ENCODE results near the gene TSPEAR.
"Not testable (repeated sequence)": the region's sequence is repeated elsewhere in the genome, so short reads cannot be mapped to it uniquely, and the experiment has no call there.

TSPEAR gene

DNA sequence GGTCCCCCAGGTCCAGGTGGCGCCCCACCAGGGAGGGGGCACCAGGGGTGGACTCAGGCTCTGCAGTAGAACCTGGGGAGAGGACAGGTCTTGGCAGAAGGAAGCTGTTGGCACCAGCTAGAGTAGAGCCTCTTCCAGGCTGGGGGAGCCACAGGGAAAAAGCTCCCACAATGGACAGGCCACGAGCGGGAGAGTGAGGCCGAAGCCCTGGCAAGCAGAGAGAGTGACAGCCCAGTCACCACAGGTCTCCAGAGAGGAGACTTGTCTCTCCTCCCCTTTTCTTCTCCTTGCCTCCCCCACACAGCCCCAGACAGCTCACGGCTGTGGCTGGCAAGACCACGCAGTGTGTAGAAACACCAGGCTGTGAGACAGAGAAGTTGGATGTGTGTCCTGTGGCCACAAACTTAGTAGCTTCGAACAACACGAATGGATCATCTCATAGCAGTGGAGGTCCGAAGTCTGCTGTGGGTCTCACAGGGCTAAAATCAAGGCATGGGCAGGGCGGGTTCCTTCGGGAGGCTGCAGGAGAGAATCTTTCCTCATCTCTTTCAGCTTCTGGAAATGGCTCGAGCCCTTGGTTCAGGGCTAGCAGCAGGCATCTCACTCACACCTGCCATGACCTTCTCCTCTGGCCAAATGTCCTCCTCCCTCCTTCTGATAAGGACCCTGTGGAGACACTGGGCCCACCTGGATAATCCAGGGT lies 60.2 kb downstream of the TSPEAR start:
- DNase-seq (ENCODE audit: low spot score) = no peak

DNA sequence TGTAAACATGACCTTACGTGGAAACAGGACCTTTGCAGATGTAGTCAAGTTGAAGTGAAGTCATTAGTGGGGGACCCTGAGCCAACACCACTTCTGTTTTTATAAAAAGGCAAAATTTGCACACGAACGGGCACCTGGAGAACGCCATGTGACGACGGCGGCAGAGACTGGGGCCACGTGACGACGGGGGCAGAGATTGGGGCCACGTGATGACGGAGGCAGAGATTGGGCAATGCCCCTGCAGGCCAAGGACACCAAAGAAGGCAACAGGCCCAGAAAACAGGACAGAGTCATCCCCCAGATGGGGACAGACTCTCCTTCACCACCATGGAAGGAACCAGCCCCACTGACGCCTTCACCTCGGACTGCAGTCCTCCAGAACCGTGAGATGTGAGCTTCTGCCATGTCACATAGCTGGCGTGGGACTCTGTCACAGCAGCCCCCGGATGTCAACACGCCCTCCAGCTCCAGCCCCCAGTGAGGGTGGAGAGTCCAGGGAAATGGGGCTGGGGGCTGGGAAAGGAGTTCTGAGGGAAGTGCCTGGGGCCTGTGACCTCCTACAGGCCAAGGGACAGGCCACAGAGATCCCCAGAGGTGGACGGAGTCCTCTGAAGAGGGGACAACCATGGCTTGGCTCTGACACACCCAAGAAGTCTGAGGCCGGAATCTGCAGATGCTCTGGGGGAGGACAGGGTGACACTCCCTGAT lies 61.0 kb downstream of the TSPEAR start:
- no peak for DNase-seq (ENCODE audit: low spot score)

DNA sequence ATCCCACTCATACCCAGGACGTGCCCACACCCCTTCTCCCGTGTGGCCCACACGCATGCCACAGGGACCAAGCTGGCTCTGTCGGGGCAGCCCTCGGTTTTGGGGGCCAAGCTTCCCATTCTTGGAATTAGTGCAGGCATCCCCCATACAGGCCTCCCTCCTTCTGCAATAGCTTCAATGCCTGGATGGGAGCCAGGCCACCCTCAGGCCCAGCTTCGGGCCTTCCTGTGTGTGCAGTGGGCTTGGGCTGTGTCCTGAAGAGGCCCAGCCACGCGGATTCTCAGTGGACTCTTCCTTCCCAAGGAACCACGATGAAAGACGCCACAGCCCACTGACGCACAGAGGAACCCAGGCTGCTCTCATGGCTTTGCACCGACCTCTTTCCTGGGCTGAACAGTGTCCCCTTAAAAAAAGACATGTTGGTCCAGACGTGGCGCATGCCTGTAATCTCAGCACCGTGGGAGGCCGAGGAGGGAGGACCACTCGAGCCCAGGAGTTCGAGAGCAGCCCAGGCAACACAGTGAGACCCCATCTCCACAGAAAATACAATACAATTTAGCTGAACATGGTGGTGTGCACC lies 61.8 kb downstream of the TSPEAR start:
- DNase-seq (ENCODE audit: low spot score) = no peak

DNA sequence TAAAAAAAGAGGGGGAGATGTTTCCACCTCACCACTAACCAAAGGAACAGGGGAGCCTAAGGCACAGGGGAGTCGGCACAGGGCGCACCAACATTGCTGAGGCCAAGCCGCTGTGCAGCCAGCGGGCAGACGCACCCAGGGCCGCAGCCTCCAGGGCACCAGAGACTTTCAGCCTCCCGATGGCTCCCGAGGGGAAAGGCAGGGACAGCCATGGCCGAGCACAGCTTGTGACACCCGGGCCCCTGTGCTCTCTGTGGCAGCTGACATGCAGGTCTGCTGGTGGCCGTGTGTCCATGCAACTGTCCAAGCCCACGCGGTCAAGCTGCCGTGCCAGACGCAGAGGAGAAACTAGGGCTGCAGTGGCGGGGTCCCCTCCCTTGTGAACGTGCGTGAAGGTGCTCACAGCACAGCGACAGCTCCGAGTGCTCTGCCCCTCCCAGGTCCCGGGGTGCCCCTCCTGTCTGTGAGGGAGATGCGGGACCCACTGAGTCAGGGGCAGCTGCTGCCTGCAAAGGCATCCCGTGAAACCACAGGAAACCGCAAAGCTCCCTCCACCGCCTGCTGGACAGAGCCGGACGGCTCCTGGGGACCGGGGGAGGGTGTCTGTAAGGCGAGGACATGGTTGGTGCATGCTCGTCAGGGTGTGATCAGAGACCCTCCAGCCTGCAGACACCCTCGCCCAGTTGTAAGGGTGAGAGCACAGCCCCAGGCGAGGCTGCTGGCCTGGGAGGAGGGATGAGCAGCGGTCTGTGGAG lies 62.6 kb downstream of the TSPEAR start:
- DNase-seq (ENCODE audit: low spot score) = no peak

DNA sequence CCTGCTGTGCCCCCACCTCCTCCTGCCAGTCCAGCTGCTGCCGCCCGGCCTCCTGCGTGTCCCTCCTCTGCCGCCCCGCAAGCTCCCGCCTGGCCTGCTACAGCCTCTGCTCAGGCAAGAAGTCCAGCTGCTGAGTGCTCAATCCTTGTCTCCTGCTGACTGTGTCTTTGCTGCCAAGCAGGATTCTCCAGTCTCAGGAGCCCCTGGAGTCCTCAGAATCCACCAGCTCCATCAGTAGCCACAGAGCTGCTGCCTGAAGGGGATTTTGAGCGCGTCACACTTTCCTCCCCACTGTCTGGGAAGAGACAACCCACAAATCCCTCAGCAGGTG lies 64.2 kb downstream of the TSPEAR start:
- DNase-seq (ENCODE audit: low spot score) = no peak

DNA sequence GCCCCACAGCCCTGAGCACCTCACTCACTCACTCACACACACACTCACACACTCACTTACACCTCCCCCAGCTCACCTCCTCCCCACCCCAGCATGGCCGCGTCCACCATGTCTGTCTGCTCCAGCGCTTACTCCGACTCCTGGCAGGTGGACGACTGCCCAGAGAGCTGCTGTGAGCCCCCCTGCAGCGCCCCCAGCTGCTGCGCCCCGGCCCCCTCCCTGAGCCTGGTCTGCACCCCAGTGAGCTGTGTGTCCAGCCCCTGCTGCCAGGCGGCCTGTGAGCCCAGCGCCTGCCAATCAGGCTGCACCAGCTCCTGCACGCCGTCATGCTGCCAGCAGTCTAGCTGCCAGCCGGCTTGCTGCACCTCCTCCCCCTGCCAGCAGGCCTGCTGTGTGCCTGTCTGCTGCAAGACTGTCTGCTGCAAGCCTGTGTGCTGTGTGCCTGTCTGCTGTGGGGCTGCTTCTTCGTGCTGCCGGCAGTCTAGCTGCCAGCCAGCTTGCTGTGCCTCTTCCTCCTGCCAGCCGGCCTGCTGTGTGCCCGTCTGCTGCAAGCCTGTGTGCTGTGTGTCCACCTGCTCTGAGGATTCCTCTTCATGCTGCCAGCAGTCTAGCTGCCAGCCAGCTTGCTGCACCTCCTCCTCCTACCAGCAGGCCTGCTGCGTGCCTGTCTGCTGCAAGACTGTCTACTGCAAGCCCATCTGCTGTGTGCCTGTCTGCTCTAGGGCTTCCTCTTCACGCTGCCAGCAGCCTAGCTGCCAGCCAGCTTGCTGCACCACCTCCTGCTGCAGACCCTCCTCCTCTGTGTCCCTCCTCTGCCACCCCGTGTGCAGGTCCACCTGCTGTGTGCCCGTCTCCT lies 64.8 kb downstream of the TSPEAR start, which contains the start of gene KRTAP10-11:
KRTAP10-11 (plus strand) TSS at position 49 of the 856 bp plus-strand sequence; CDS start at position 94, 45 bp downstream.
- DNase-seq (ENCODE audit: low spot score) = not testable (repeated sequence)

DNA sequence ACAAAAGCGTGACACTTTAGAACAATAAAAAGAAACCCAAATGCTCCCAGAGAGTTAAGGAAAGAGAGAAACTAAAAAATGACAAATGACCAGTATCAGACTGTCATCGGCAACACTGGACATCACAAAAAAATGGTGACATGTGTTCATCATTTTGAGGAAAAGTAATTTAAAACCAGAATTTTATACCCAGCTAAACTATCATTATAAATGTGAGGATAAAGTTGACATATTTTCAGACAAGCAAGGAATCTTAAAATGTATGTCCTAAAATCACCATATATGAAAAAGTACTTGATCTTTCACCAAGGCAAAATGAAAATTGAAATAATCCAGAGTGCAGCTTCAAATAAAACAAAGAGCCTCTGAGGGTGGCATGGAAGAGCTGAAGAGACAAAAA lies 66.5 kb downstream of the TSPEAR start:
- DNase-seq (ENCODE audit: low spot score) = no peak

DNA sequence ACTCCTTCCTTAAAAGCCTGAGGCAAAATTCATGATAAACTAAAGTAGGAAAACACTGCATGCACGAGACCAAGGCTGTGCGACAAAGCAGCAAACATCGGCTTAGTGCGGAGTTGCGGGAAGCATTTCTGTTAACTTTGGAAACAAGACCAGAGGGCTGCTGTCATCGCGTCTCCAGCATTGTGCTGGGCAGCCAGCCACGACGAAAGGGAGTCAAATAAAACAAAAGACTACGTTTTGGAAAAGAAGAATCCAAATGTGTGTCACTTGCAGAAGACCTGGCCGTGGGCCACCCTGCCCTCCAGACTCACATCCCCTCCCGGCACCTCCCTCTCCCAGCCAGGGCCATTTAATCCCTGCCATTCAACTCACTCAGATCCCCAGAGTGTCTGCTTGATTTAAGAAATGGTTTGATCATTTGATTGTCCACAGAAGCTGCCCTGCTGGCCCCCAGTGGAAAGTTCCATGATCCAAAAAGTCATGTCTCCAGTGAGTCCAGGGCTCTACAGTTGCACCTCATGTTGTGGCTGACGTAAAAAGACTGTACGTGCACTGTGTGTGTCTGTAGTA lies 67.5 kb downstream of the TSPEAR start:
- DNase-seq (ENCODE audit: low spot score) = no peak

DNA sequence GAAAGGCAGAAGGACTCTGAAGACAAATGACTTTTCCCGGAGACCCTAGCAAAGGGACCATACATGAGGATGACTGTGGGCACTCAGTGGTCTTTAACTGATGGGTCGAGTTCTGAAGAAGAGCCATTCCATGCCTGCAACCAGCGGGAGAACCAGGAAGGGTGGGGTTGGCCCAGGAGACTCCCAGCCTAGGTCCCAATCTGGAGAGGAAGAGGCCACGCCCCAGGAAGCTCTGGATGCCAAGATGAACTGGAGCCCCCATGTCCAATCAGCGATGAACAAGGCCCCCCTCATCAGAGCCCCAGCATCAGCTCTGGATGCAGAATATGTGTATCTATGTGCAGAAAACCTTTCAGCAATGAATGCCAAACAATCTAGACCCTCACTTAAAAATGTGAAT lies 70.6 kb downstream of the TSPEAR start:
- DNase-seq (ENCODE audit: low spot score) = no peak

DNA sequence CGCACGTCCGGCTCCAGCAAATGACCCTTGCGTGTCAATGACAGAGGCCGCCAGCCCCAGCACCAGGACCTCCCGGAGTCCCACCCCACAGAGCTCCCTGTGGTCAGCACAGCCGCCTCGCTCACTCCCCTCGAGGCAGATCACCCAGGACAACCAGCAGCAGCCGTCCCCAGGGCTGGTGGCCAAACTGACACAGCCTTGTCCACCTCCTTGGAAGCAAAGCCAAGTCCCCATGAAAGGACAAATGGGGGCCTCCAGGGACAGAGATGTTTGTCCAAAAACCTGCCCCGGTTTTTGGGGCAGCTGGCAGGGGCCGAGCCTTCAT lies 72.1 kb downstream of the TSPEAR start:
- DNase-seq (ENCODE audit: low spot score) = no peak

DNA sequence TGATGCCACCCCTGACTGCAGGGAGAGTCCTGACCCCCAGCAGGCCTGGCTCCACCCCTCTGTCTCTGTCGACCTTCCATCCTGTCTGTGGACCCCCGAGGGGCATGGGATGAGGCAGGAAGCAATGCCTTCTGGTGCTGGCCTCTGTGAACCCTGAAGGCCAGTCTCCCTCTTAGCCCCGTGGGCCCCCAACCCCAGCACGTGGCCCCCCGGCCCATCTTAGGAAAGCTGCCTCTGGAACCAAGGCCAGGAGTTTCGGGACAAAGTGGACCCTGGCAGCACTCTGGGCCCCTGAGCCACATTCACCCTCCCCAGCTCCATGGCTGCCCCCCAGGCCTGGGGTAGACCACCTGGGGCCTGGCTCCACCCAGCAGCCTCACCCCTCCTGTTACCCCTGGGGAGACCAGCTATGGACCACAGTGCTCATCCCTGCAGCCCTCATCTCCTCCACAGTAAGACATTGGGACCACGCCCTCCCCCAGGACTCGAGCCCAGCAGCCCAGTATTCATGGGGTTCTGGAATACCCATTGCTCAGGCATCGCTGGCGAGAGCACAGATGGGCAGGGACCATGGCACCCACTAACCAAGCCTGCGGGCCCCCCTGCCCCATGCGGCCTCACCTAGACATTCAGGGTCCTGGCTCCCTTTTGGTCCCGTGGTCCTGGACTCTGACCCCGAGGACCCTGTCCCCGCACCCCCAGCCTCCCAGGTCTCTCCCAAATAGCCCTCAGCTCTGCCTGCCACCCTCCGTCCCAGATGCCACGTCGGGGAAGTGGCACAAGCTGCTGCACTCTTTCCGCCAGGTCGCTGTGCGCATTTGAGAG lies 72.7 kb downstream of the TSPEAR start:
- not testable (repeated sequence) for DNase-seq (ENCODE audit: low spot score)

DNA sequence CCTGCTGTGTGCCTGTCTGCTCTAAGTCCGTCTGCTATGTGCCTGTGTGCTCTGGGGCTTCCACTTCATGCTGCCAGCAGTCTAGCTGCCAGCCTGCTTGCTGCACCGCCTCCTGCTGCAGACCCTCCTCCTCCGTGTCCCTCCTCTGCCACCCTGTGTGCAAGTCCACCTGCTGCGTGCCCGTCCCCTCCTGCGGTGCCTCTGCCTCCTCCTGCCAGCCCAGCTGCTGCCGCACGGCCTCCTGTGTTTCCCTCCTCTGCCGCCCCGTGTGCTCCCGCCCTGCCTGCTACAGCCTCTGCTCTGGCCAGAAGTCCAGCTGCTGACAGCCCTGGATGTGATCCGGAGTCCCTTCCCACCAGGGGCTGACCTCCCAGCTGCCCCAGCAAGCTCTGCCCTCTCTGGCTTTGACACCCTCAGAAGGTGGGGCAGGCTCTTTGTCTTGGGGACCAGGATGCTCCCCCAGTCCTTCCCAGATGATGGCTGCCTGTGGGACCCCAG lies 73.5 kb downstream of the TSPEAR start:
- not testable (repeated sequence) for DNase-seq (ENCODE audit: low spot score)

DNA sequence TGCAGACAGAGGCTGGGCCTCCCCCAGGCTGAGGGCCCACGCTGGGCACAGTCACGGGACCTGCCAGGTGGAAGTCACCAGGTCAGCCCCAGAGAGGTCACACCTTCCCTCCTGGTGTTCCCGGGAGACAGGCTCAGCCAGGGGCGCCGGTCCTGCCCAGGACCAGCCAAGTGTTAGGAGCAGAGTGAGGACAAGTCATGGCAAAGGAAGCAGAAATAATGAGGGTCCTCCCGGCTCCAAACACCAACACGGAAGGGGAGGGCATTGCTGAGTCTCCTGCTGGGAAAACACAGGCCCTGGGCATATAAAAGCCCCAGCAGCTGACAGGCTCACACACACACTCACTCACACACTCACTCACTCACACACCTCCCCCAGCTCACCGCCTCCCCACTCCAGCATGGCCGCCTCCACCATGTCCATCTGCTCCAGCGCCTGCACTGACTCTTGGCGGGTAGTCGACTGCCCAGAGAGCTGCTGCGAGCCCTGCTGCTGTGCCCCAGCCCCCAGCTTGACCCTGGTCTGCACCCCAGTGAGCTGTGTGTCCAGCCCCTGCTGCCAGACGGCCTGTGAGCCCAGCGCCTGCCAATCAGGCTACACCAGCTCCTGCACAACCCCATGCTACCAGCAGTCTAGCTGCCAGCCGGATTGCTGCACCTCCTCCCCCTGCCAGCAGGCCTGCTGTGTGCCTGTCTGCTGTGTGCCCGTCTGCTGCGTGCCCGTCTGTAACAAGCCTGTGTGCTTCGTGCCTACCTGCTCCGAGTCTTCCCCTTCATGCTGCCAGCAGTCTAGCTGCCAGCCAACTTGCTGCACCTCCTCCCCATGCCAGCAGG lies 74.1 kb downstream of the TSPEAR start, which contains the start of gene KRTAP10-10:
KRTAP10-10 (plus strand) TSS at position 339 of the 833 bp plus-strand sequence; CDS start at position 401, 62 bp downstream.
- no peak for DNase-seq (ENCODE audit: low spot score)

DNA sequence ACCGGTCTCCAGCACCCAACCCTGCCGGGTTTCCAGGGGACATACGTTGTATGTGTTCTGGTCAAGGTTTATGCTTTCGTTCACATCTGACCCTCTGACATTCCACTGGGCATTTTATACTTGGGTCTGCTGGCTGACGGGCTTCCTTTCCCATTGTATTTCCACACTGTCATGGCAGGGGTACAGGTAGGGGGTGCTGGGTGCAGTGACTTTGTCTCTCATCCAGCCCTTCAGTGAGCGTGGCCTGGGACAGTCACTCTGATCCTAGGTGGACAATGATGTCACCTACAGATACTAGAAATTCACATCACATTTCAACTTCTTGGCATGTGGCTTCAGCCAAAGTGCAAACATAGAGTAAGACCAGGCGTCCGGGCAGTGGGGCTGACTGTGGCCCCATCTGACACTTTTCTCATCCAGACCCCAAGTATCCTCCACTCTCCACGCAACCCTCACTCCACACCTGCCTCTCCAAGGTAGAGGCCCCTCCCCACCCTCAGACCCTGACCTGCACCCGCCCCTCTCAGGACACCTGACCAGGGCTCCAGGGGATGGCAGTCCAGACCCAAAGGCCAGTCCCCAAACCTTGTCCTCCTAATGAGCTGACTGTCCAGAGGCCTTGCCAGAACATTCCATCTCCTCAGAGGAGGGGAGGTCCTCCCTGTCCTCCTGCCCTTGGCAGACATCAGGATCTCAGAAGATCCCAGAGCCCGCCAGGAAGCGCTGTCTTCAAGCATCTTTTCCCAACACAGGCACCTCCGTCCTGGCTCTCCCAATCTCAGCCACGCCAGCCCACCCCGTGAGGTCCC lies 75.0 kb downstream of the TSPEAR start:
- DNase-seq (ENCODE audit: low spot score) = no peak

DNA sequence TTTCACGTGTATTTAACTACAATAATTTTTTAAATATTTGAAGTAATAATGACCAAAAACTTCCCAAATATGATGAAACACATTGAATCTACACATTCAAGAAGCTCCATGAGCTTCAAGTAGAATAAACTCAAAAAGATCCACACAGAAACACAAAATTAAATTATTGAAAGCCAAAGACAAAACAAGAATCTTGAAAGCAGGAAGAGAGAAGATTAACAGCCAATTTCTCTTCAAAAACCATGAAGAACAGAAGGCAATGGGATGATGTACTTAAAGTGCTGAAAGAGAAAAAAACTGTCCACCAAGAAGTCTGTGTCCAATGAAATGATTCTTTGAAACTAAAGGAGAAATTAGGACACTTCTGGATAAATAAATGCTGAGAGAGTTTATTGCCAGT lies 79.3 kb downstream of the TSPEAR start:
- no peak for DNase-seq (ENCODE audit: low spot score)

DNA sequence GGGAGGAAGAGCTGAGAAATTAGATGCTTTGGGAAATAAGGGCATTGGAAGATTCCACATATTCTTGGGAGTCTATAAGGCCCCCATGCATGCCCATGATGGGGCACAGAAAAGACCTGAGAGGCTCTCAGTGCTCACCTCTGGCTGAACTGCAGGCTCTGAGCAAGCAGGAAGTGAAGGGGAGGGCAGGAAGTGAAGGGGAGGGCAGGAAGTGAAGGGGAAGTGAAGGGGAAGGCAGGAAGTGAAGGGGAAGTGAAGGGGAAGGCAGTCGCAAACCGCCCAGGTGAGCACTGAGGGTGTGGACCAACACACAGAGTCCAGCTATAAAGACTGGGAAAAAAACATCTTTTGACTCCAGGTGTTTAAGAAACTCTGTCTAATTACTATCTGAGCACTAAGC lies 80.9 kb downstream of the TSPEAR start:
- no peak for DNase-seq (ENCODE audit: low spot score)

DNA sequence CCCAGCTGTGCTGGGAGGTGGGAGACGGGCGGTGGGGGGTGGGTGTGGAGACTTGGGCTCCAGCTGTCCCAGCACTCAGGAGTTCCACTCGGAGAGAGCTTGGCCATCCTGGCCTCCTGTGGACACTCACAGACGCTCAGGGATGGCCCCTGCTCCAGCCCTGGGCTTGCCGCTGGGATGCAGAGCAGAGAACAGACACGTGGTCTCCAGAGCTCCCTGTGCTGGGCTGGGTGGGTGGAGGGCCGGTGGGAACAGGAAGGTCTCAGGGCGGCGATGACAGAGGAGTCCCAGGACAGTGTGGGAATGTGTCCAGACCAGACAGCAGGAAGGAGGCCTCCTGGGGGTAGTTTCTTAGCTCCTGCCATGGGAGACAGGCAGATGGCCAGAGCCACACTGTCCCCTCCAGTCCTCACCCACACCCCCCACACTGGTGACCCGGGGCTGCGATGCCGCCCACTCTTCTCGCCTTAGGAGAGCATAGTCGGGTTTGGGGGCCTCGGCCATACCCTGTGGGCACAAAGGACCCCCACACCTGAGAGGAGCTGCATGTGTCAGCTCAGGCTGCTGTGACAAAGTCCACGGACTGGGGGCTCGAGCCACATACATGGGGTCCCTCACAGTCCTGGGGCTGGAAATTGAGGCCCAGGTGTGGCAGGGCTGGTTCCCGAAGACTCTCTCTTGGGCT lies 82.5 kb downstream of the TSPEAR start:
- no peak for DNase-seq (ENCODE audit: low spot score)

DNA sequence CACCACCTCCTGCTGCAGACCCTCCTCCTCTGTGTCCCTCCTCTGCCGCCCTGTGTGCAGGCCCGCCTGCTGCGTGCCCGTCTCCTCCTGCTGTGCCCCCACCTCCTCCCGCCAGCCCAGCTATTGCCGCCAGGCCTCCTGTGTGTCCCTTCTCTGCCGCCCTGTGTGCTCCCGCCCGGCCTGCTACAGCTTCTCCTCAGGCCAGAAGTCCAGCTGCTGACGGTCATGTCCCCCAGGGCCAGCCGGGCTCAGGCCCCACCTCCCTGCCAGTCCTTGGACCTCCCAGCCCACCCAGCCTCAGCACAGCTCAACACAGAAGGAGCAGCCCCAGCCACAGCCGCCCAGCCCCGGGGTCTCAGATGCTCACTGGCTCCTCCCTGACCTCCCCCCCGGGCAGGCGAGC lies 83.5 kb downstream of the TSPEAR start:
- not testable (repeated sequence) for DNase-seq (ENCODE audit: low spot score)
